Right atrium auricular region (tissue), 2 donors: ENCODE measurements around the gene RGMB. TPM values are rescaled to one million over a fixed set of nuclear protein-coding genes. Genes with fewer than 3 reads are reported as not detected.

Experiments
- DNase-seq: peaks from one replicate; pipeline ENCODE4 v3.0.0-alpha.2; 2019; ENCODE audit warnings: low spot score
- H3K27ac ChIP-seq, 2 donors: fragments of 200-600 bp; sonication (generic); 1 replicate in 1 of 2; 2 replicates in 1 of 2; pipeline ENCODE4 v1.5.1; 2016 to 2019
- H3K27me3 ChIP-seq, 2 donors: fragments of 200-600 bp; sonication (generic); one replicate each; pipeline versions ENCODE4 v1.5.1 to v1.6.0; 2017 to 2019
- H3K36me3 ChIP-seq: fragments of 200-600 bp; sonication (generic); one replicate; pipeline ENCODE4 v1.5.1; 2016
- H3K4me1 ChIP-seq, 2 donors: fragments of 200-600 bp; sonication (generic); one replicate each; pipeline versions ENCODE4 v1.5.1 to v1.6.0; 2017 to 2019
- H3K4me3 ChIP-seq, 2 donors: fragments of 200-600 bp; sonication (generic); 1 replicate in 1 of 2; 2 replicates in 1 of 2; pipeline ENCODE4 v1.5.1; 2017 to 2019; ENCODE audit warnings: mild to moderate bottlenecking in 1 of 2, moderate library complexity in 1 of 2
- H3K9me3 ChIP-seq, 2 donors: fragments of 200-600 bp; sonication (generic); one replicate each; pipeline ENCODE4 v1.5.1; 2019
- CTCF ChIP-seq, 2 donors: fragments of 200-600 bp; sonication (generic); IDR thresholded peaks; one replicate each; pipeline ENCODE4 v1.5.1; 2019; ENCODE audit warnings: antibody characterized with exemption in 2 of 2
- total RNA-seq, 2 donors: library from RNA; depleted of rRNA; stranded (reverse); fragments of >200 nt; gene quantifications; one replicate each; pipeline ENCODE4 v1.1.0, GENCODE V29; 2016

Gene RGMB
- total RNA-seq, 2 donors from 2014 or later: 18.2 to 25.4 TPM

GRCh38 chr5:98825582-98826375 lies 52.3 kb downstream of the RGMB start:
- Histone ChIP-seq H3K4me1 (no peaks in the 10 kb centered on the region), H3K9me3 (peaks cover 0 to 5% of the 10 kb centered on the region in 2 donors), H3K4me3 (no peak overlapping the region), H3K36me3 (no peaks in the 10 kb centered on the region), H3K27me3 (no peaks in the 10 kb centered on the region), H3K27ac (no peak overlapping the region)
- no peak for DNase-seq
- no peak for TF ChIP-seq CTCF (IDR thresholded peaks at IDR 0.05)

GRCh38 chr5:98827161-98827560 lies 53.7 kb downstream of the RGMB start:
- H3K4me3 ChIP-seq: no peak overlapping the region
- TF ChIP-seq CTCF (IDR thresholded peaks at IDR 0.05): peak in 1 of 2 donors; percentile 58
- H3K27me3 ChIP-seq: no peaks in the 10 kb centered on the region
- H3K9me3 ChIP-seq: no peaks in the 10 kb centered on the region
- H3K27ac ChIP-seq: no peak overlapping the region
- H3K36me3 ChIP-seq: no peaks in the 10 kb centered on the region
- no peaks in the 10 kb centered on the region for H3K4me1 ChIP-seq
- no peak for DNase-seq

- Histone ChIP-seq H3K4me1 (no peaks in the 10 kb centered on the region), H3K36me3 (no peaks in the 10 kb centered on the region), H3K27me3 (no peaks in the 10 kb centered on the region), H3K27ac (no peak overlapping the region), H3K9me3 (no peaks in the 10 kb centered on the region), H3K4me3 (no peak overlapping the region)
- no peak for TF ChIP-seq CTCF (IDR thresholded peaks at IDR 0.05)
- DNase-seq: no peak
These were observed 54.3 kb downstream of the RGMB start for GRCh38 chr5:98827588-98828284.

GRCh38 chr5:98836175-98836574 lies 62.7 kb downstream of the RGMB start:
- Histone ChIP-seq H3K27me3 (no peaks in the 10 kb centered on the region), H3K36me3 (no peaks in the 10 kb centered on the region), H3K4me3 (no peak overlapping the region), H3K27ac (no peak overlapping the region), H3K9me3 (no peaks in the 10 kb centered on the region), H3K4me1 (no peaks in the 10 kb centered on the region)
- no peak for TF ChIP-seq CTCF (IDR thresholded peaks at IDR 0.05)
- no peak for DNase-seq

GRCh38 chr5:98839469-98840383 lies 66.3 kb downstream of the RGMB start:
- Histone ChIP-seq H3K4me1 (no peaks in the 10 kb centered on the region), H3K4me3 (peak overlapping the region in 1 of 2 donors; percentile 28), H3K27ac (no peak overlapping the region), H3K36me3 (no peaks in the 10 kb centered on the region), H3K9me3 (no peaks in the 10 kb centered on the region), H3K27me3 (no peaks in the 10 kb centered on the region)
- no peak for DNase-seq
- peak in 1 of 2 donors; percentile 38 for TF ChIP-seq CTCF (IDR thresholded peaks at IDR 0.05)
